ENCODE results near the gene GOLGA5.

GOLGA5 gene

GRCh38 chr14:92783813-92784431, 10.2 kb upstream of the GOLGA5 start:
- ATAC-seq (replicated peaks; ENCODE audit: extremely low read depth, poor library complexity, severe bottlenecking) (peak; percentile 72), DNase-seq (ENCODE audit: low spot score in 2 of 2) (peak in 1 of 2 donors; percentile 16)
- H3K4me3 Mint-ChIP-seq: no peak overlapping the region
- H3K9me3 Mint-ChIP-seq: peaks cover 3% of the 10 kb centered on the region
- no peaks in the 10 kb centered on the region for H3K27me3 Mint-ChIP-seq
- no peaks in the 10 kb centered on the region for H3K4me1 Mint-ChIP-seq
- H3K27ac Mint-ChIP-seq (ENCODE audit: low read depth): no peak overlapping the region
- no peaks in the 10 kb centered on the region for H3K36me3 Mint-ChIP-seq (ENCODE audit: insufficient read depth)

- no peak for ATAC-seq (replicated peaks; ENCODE audit: extremely low read depth, poor library complexity, severe bottlenecking)
Measured at GRCh38 chr14:92785667-92786426, 8.3 kb upstream of the GOLGA5 start.

GRCh38 chr14:92786427-92786756, 7.7 kb upstream of the GOLGA5 start:
- no peak for ATAC-seq (replicated peaks; ENCODE audit: extremely low read depth, poor library complexity, severe bottlenecking)
- H3K27me3 Mint-ChIP-seq: no peaks in the 10 kb centered on the region

More at GRCh38 chr14:92785667-92786426, 8.3 kb upstream of the GOLGA5 start:
- H3K9me3 Mint-ChIP-seq: peaks cover 19% of the 10 kb centered on the region
- no peaks in the 10 kb centered on the region for H3K27me3 Mint-ChIP-seq
- H3K36me3 Mint-ChIP-seq (ENCODE audit: insufficient read depth): no peaks in the 10 kb centered on the region
- no peak overlapping the region for H3K4me3 Mint-ChIP-seq
- no peak overlapping the region for H3K27ac Mint-ChIP-seq (ENCODE audit: low read depth)
- H3K4me1 Mint-ChIP-seq: no peaks in the 10 kb centered on the region
- DNase-seq (ENCODE audit: low spot score in 2 of 2): no peak

GRCh38 chr14:92787554-92787953, 6.6 kb upstream of the GOLGA5 start:
- Mint-ChIP-seq H3K4me3 (no peak overlapping the region), H3K36me3 (ENCODE audit: insufficient read depth) (no peaks in the 10 kb centered on the region), H3K27me3 (no peaks in the 10 kb centered on the region), H3K27ac (ENCODE audit: low read depth) (no peak overlapping the region), H3K4me1 (no peaks in the 10 kb centered on the region), H3K9me3 (peaks cover 19% of the 10 kb centered on the region)
- DNase-seq (ENCODE audit: low spot score in 2 of 2): no peak
- ATAC-seq (replicated peaks; ENCODE audit: extremely low read depth, poor library complexity, severe bottlenecking): no peak

More at GRCh38 chr14:92786427-92786756, 7.7 kb upstream of the GOLGA5 start:
- DNase-seq (ENCODE audit: low spot score in 2 of 2): no peak
- Mint-ChIP-seq H3K36me3 (ENCODE audit: insufficient read depth) (no peaks in the 10 kb centered on the region), H3K4me1 (no peaks in the 10 kb centered on the region), H3K4me3 (no peak overlapping the region), H3K27ac (ENCODE audit: low read depth) (no peak overlapping the region), H3K9me3 (peaks cover 19% of the 10 kb centered on the region)

GRCh38 chr14:92789457-92790089, 4.5 kb upstream of the GOLGA5 start:
- Mint-ChIP-seq H3K27me3 (no peaks in the 10 kb centered on the region), H3K36me3 (ENCODE audit: insufficient read depth) (peaks cover 9% of the 10 kb centered on the region), H3K9me3 (peaks cover 19% of the 10 kb centered on the region), H3K27ac (ENCODE audit: low read depth) (no peak overlapping the region), H3K4me1 (peaks cover 8% of the 10 kb centered on the region), H3K4me3 (no peak overlapping the region)
- DNase-seq (ENCODE audit: low spot score in 2 of 2) (no peak), ATAC-seq (replicated peaks; ENCODE audit: extremely low read depth, poor library complexity, severe bottlenecking) (no peak)

GRCh38 chr14:92792885-92793284, 1.2 kb upstream of the GOLGA5 start:
- Mint-ChIP-seq H3K9me3 (peaks cover 19% of the 10 kb centered on the region), H3K4me3 (peak overlapping the region; percentile 99), H3K27ac (ENCODE audit: low read depth) (no peak overlapping the region), H3K4me1 (peaks cover 21% of the 10 kb centered on the region), H3K36me3 (ENCODE audit: insufficient read depth) (peaks cover 17% of the 10 kb centered on the region), H3K27me3 (no peaks in the 10 kb centered on the region)
- ATAC-seq (replicated peaks; ENCODE audit: extremely low read depth, poor library complexity, severe bottlenecking) (no peak), DNase-seq (ENCODE audit: low spot score in 2 of 2) (no peak)

GRCh38 chr14:92794547-92794941, 439 bp downstream of the GOLGA5 start:
- Mint-ChIP-seq H3K27ac (ENCODE audit: low read depth) (peak overlapping the region; percentile 97), H3K4me1 (peaks cover 29% of the 10 kb centered on the region), H3K27me3 (no peaks in the 10 kb centered on the region), H3K4me3 (peak overlapping the region; percentile 99), H3K36me3 (ENCODE audit: insufficient read depth) (peaks cover 24% of the 10 kb centered on the region), H3K9me3 (peaks cover 10% of the 10 kb centered on the region)
- no peak for ATAC-seq (replicated peaks; ENCODE audit: extremely low read depth, poor library complexity, severe bottlenecking)
- DNase-seq (ENCODE audit: low spot score in 2 of 2): no peak

GRCh38 chr14:92794961-92795360, 856 bp downstream of the GOLGA5 start:
- peak overlapping the region; percentile 99 for H3K4me3 Mint-ChIP-seq
- H3K27me3 Mint-ChIP-seq: no peaks in the 10 kb centered on the region
- peaks cover 32% of the 10 kb centered on the region for H3K4me1 Mint-ChIP-seq
- peak overlapping the region; percentile 97 for H3K27ac Mint-ChIP-seq (ENCODE audit: low read depth)
- peaks cover 6% of the 10 kb centered on the region for H3K9me3 Mint-ChIP-seq
- ATAC-seq (replicated peaks; ENCODE audit: extremely low read depth, poor library complexity, severe bottlenecking) (no peak), DNase-seq (ENCODE audit: low spot score in 2 of 2) (no peak)
- H3K36me3 Mint-ChIP-seq (ENCODE audit: insufficient read depth): peaks cover 29% of the 10 kb centered on the region

GRCh38 chr14:92797935-92798653, 4.0 kb downstream of the GOLGA5 start:
- peaks cover 57% of the 10 kb centered on the region for H3K4me1 Mint-ChIP-seq
- no peaks in the 10 kb centered on the region for H3K27me3 Mint-ChIP-seq
- H3K27ac Mint-ChIP-seq (ENCODE audit: low read depth): no peak overlapping the region
- ATAC-seq (replicated peaks; ENCODE audit: extremely low read depth, poor library complexity, severe bottlenecking) (no peak), DNase-seq (ENCODE audit: low spot score in 2 of 2) (no peak)
- H3K9me3 Mint-ChIP-seq: no peaks in the 10 kb centered on the region
- peaks cover 31% of the 10 kb centered on the region for H3K36me3 Mint-ChIP-seq (ENCODE audit: insufficient read depth)
- H3K4me3 Mint-ChIP-seq: no peak overlapping the region

- no peak overlapping the region for H3K4me3 Mint-ChIP-seq
- peaks cover 59% of the 10 kb centered on the region for H3K4me1 Mint-ChIP-seq
- DNase-seq (ENCODE audit: low spot score in 2 of 2) (no peak), ATAC-seq (replicated peaks; ENCODE audit: extremely low read depth, poor library complexity, severe bottlenecking) (no peak)
- H3K27me3 Mint-ChIP-seq: no peaks in the 10 kb centered on the region
- peaks cover 28% of the 10 kb centered on the region for H3K36me3 Mint-ChIP-seq (ENCODE audit: insufficient read depth)
- no peak overlapping the region for H3K27ac Mint-ChIP-seq (ENCODE audit: low read depth)
- no peaks in the 10 kb centered on the region for H3K9me3 Mint-ChIP-seq
Measured at GRCh38 chr14:92798811-92799210, 4.7 kb downstream of the GOLGA5 start.

- Mint-ChIP-seq H3K27me3 (no peaks in the 10 kb centered on the region), H3K4me1 (peaks cover 61% of the 10 kb centered on the region), H3K27ac (ENCODE audit: low read depth) (no peak overlapping the region), H3K36me3 (ENCODE audit: insufficient read depth) (peaks cover 26% of the 10 kb centered on the region), H3K4me3 (peak overlapping the region; percentile 12), H3K9me3 (no peaks in the 10 kb centered on the region)
- DNase-seq (ENCODE audit: low spot score in 2 of 2) (no peak), ATAC-seq (replicated peaks; ENCODE audit: extremely low read depth, poor library complexity, severe bottlenecking) (no peak)
Measured at GRCh38 chr14:92800012-92800411, 5.9 kb downstream of the GOLGA5 start.

GRCh38 chr14:92800525-92800924, 6.4 kb downstream of the GOLGA5 start:
- H3K36me3 Mint-ChIP-seq (ENCODE audit: insufficient read depth): peaks cover 24% of the 10 kb centered on the region
- H3K27me3 Mint-ChIP-seq: no peaks in the 10 kb centered on the region
- H3K27ac Mint-ChIP-seq (ENCODE audit: low read depth): no peak overlapping the region
- ATAC-seq (replicated peaks; ENCODE audit: extremely low read depth, poor library complexity, severe bottlenecking): no peak
- DNase-seq (ENCODE audit: low spot score in 2 of 2): no peak
- peaks cover 60% of the 10 kb centered on the region for H3K4me1 Mint-ChIP-seq
- H3K4me3 Mint-ChIP-seq: peak overlapping the region; percentile 12
- no peaks in the 10 kb centered on the region for H3K9me3 Mint-ChIP-seq
